Measurements from ENCODE around the gene VAMP5.
"Not testable (repeated sequence)": the region's sequence is repeated elsewhere in the genome, so short reads cannot be mapped to it uniquely, and the experiment has no call there.

The VAMP5 gene

DNA sequence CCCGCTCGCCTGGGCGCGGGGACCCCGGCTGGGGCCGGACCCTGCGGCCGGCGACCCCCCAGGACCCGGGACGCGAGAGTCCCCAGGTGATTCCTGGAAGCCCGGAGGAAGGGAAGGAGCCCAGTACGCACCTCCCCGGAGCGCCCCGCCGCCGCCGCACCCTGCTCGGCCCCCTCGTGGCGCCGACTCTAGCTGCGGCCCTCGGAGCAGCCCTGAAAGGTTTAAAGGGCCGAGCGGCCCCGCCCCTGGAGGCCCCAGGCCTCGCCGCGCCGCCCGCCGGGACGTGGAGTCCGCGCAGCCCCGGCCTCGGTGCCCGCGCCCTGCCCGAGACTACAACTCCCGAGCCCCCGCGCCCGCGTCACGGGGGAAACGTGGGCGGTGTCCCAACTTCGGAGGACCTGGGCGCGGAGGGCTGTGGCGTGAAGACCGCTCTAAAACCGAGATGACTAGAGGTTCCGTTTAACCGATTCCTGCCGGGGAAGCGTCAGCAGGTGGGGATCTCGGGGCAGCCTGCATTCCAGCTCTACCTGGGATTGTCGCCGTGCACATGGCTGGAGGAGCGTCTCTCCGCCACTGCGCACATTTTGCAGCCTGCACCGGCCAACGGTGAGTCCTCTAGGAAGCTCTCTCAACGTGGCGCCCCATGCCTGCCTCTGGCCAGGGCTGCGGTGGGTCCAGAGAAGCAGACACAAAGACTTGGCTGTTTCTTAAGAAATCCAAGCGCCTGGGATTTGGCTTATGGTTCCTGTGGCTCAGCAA lies 18.4 kb downstream of the VAMP5 start, which contains the start of gene TMEM150A:
TSS of gene TMEM150A (minus strand) at position 223 of the 759 bp plus-strand sequence. CDS start 750 bp downstream, outside the sequence.
- peak; percentile 22 for TF ChIP-seq CTCF (IDR thresholded peaks at IDR 0.05; ENCODE audit: low read length)
- no peak for TF ChIP-seq EZH2phosphoT487 (IDR thresholded peaks at IDR 0.05; ENCODE audit: low read length)
- no peak for TF ChIP-seq EZH2 (optimal IDR thresholded peaks at IDR 0.05; ENCODE audit: low read depth, low read length)
- Histone ChIP-seq H3K4me3 (ENCODE audit: low read length) (peak within 1 kb of the TSS; percentile 82), H3F3A (ENCODE audit: insufficient read depth, low read length) (0 out of 2 replicates have a peak, but pooled peaks cover 10% of the 10 kb centered on the region), H3K9me2 (replicated peaks; ENCODE audit: insufficient read depth, low read length) (no peaks in the 10 kb centered on the region), H3K4me1 (ENCODE audit: low read length) (peaks cover 5% of the 10 kb centered on the region; the same call in 1 of the 2 replicates), H4K20me1 (ENCODE audit: insufficient read depth, low read length) (no peaks in the 10 kb centered on the region), H3K9ac (ENCODE audit: low read length) (peak within 1 kb of the TSS; percentile 53; the same call in 1 of the 2 replicates), H3K79me2 (ENCODE audit: low read length) (no peaks in the 10 kb centered on the region), H2AFZ (ENCODE audit: low read length) (peak within 1 kb of the TSS; percentile 82), H3K27ac (ENCODE audit: low read length) (no peak within 1 kb of the TSS), H3K9me3 (replicated peaks; ENCODE audit: insufficient read depth, low read length) (no peaks in the 10 kb centered on the region), H3K27me3 (replicated peaks; ENCODE audit: insufficient read depth, low read length) (no peaks in the 10 kb centered on the region), H3K36me3 (replicated peaks; ENCODE audit: insufficient read depth, low read length) (no peaks in the 10 kb centered on the region), H3K4me2 (ENCODE audit: low read depth, low read length) (peak within 1 kb of the TSS; percentile 62)
- DNase-seq = peak; percentile 91

DNA sequence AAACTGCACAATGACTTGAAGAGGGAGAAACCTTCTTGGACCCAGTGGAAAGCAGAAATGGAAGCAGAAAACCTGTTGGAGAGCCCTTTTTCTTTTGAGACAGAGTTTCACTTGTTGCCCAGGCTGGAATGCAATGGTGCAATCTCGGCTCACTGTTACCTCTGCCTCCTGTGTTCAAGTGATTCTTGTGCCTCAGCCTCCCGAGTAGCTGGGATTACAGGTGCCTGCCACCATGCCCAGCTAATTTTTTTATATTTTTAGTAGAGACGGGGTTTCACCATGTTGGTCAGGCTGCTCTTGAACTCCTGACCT lies 19.9 kb downstream of the VAMP5 start:
- H3K9me2 ChIP-seq (replicated peaks; ENCODE audit: insufficient read depth, low read length); H3K79me2 ChIP-seq (ENCODE audit: low read length); H4K20me1 ChIP-seq (ENCODE audit: insufficient read depth, low read length); H3K27me3 ChIP-seq (replicated peaks; ENCODE audit: insufficient read depth, low read length); H3K36me3 ChIP-seq (replicated peaks; ENCODE audit: insufficient read depth, low read length); DNase-seq; H3F3A ChIP-seq (ENCODE audit: insufficient read depth, low read length); H3K4me1 ChIP-seq (ENCODE audit: low read length); H3K4me2 ChIP-seq (ENCODE audit: low read depth, low read length); H3K9ac ChIP-seq (ENCODE audit: low read length); H3K9me3 ChIP-seq (replicated peaks; ENCODE audit: insufficient read depth, low read length); H2AFZ ChIP-seq (ENCODE audit: low read length); H3K27ac ChIP-seq (ENCODE audit: low read length); H3K4me3 ChIP-seq (ENCODE audit: low read length): not testable (repeated sequence)

DNA sequence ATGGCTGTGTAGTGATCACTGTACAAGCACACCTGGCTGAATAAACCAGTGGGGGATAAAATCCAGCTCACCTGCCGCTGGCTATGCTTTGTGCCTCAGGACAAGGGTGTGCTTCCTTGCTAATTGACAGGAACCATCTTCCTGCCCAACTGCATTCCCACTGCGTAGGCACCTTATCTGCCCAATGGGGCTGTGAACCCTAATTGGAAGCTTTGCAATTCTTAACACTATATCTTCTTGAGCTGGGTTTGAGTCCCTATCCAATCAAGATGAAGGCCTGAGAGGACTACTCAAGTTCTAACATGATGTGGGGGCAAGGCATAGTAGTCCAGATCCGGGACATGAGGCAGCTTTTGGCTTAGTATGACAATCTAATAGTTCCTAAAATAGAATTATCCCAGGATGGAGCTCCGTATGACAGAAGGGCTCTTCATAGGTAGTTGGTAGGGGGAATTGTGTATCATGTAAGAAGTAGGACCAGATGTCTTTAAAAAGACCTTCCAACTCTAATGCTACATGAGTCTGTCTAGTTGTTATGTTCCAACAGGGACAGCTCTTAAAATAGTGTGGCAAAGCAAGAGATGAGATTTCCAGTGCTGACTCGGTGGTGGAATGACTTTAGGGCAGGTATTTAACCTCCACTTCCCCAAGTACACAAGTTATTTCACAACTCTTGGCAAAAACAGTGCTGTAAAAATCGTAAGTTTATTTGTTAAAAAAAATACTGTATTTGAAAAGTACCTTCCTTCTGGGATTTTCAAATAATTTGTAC lies 20.5 kb downstream of the VAMP5 start:
- 0 out of 2 replicates have a peak, but pooled peaks cover 10% of the 10 kb centered on the region for H3F3A ChIP-seq (ENCODE audit: insufficient read depth, low read length)
- no peak overlapping the region for H3K4me2 ChIP-seq (ENCODE audit: low read depth, low read length)

More for the DNA sequence above, 20.5 kb downstream of the VAMP5 start:
- Histone ChIP-seq H3K4me1 (ENCODE audit: low read length) (peaks cover 5% of the 10 kb centered on the region; the same call in 1 of the 2 replicates), H3K9ac (ENCODE audit: low read length) (no peak overlapping the region), H3K27me3 (replicated peaks; ENCODE audit: insufficient read depth, low read length) (no peaks in the 10 kb centered on the region), H4K20me1 (ENCODE audit: insufficient read depth, low read length) (no peaks in the 10 kb centered on the region), H3K9me3 (replicated peaks; ENCODE audit: insufficient read depth, low read length) (no peaks in the 10 kb centered on the region), H3K4me3 (ENCODE audit: low read length) (no peak overlapping the region), H3K9me2 (replicated peaks; ENCODE audit: insufficient read depth, low read length) (no peaks in the 10 kb centered on the region), H3K79me2 (ENCODE audit: low read length) (no peaks in the 10 kb centered on the region), H2AFZ (ENCODE audit: low read length) (no peak overlapping the region), H3K27ac (ENCODE audit: low read length) (no peak overlapping the region), H3K36me3 (replicated peaks; ENCODE audit: insufficient read depth, low read length) (no peaks in the 10 kb centered on the region; the same call in 1 of the 2 replicates)
- no peak for DNase-seq
- TF ChIP-seq EZH2 (optimal IDR thresholded peaks at IDR 0.05; ENCODE audit: low read depth, low read length) (no peak), CTCF (IDR thresholded peaks at IDR 0.05; ENCODE audit: low read length) (no peak), EZH2phosphoT487 (IDR thresholded peaks at IDR 0.05; ENCODE audit: low read length) (no peak)

Data from MM.1S (cell line).